ENCODE results near the gene FOXE3. TPM values are rescaled to one million over a fixed set of nuclear protein-coding genes. Genes with fewer than 3 reads are reported as not detected.

The FOXE3 gene
- total RNA-seq, 1 experiment from 2014 or later = 0.20 TPM

DNA sequence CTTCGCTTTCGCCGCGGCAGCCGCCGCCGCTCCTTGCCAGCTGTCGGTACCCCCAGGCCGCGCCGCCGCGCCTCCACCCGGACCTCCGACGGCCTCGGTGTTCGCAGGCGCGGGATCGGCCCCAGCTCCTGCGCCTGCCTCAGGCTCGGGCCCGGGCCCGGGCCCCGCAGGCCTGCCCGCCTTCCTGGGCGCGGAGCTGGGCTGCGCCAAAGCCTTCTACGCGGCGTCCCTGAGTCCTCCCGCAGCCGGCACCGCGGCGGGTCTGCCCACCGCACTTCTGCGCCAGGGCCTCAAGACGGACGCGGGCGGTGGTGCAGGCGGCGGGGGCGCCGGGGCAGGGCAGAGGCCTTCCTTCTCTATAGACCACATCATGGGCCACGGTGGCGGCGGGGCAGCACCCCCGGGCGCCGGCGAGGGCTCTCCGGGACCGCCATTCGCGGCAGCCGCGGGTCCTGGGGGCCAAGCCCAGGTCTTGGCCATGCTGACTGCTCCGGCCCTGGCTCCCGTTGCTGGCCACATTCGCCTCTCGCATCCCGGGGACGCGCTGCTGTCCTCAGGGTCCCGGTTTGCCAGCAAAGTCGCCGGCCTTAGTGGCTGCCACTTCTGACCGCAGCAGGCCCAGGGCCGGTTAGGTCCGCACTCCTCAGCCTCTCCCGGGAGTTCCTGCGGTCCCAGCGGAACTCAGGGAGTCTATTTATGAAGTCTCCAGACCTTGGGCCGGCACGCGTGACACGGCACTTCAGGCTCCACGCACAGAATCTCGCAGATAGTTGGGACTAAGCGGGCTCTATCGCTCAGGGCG, 23.1 kb downstream of the FOXE3 start:
- ATAC-seq = no peak
- no TSS peak for BruUV-seq (replicated peaks)
- no peaks in the 10 kb centered on the region for H3K36me3 ChIP-seq (ENCODE audit: control insufficient read depth in 1 of 2, insufficient read depth in 2 of 2, low read length in 2 of 2)
- no peak overlapping the region; the same call in 1 of the 2 replicates for H3K27ac ChIP-seq (ENCODE audit: low read depth, low read length)
- TF ChIP-seq ZFX (IDR thresholded peaks at IDR 0.05) = no peak
- TF ChIP-seq POLR2A (IDR thresholded peaks at IDR 0.05; ENCODE audit: borderline replicate concordance, extremely low read depth, insufficient read depth, insufficient read length) = no peak
- TF ChIP-seq, protein P1, sequence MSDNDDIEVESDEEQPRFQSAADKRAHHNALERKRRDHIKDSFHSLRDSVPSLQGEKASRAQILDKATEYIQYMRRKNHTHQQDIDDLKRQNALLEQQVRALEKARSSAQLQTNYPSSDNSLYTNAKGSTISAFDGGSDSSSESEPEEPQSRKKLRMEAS (IDR thresholded peaks at IDR 0.05) = no peak
- TF ChIP-seq, protein P2, sequence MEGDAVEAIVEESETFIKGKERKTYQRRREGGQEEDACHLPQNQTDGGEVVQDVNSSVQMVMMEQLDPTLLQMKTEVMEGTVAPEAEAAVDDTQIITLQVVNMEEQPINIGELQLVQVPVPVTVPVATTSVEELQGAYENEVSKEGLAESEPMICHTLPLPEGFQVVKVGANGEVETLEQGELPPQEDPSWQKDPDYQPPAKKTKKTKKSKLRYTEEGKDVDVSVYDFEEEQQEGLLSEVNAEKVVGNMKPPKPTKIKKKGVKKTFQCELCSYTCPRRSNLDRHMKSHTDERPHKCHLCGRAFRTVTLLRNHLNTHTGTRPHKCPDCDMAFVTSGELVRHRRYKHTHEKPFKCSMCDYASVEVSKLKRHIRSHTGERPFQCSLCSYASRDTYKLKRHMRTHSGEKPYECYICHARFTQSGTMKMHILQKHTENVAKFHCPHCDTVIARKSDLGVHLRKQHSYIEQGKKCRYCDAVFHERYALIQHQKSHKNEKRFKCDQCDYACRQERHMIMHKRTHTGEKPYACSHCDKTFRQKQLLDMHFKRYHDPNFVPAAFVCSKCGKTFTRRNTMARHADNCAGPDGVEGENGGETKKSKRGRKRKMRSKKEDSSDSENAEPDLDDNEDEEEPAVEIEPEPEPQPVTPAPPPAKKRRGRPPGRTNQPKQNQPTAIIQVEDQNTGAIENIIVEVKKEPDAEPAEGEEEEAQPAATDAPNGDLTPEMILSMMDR (IDR thresholded peaks at IDR 0.05 in 2 of 3, conservative IDR thresholded peaks at IDR 0.05 in 1 of 3; ENCODE audit: borderline replicate concordance in 1 of 3, insufficient read depth in 1 of 3, low read depth in 2 of 3, low read length in 2 of 3) = no peak
- TF ChIP-seq, protein P3, sequence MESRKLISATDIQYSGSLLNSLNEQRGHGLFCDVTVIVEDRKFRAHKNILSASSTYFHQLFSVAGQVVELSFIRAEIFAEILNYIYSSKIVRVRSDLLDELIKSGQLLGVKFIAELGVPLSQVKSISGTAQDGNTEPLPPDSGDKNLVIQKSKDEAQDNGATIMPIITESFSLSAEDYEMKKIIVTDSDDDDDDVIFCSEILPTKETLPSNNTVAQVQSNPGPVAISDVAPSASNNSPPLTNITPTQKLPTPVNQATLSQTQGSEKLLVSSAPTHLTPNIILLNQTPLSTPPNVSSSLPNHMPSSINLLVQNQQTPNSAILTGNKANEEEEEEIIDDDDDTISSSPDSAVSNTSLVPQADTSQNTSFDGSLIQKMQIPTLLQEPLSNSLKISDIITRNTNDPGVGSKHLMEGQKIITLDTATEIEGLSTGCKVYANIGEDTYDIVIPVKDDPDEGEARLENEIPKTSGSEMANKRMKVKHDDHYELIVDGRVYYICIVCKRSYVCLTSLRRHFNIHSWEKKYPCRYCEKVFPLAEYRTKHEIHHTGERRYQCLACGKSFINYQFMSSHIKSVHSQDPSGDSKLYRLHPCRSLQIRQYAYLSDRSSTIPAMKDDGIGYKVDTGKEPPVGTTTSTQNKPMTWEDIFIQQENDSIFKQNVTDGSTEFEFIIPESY (IDR thresholded peaks at IDR 0.05; ENCODE audit: extremely low read depth, insufficient replicate concordance, low read length) = no peak
- no peak for TF ChIP-seq SP1 (IDR thresholded peaks at IDR 0.05; ENCODE audit: low read depth)
- no peak for TF ChIP-seq ZNF274 (IDR thresholded peaks at IDR 0.05; ENCODE audit: low read depth, low read length)
- TF ChIP-seq ELF1 (IDR thresholded peaks at IDR 0.05; ENCODE audit: borderline replicate concordance, low read depth) = no peak
- no peak for TF ChIP-seq SIN3A (IDR thresholded peaks at IDR 0.05; ENCODE audit: low read depth)
- no peak for TF ChIP-seq EZH2 (IDR thresholded peaks at IDR 0.05)
- TF ChIP-seq, protein P4, sequence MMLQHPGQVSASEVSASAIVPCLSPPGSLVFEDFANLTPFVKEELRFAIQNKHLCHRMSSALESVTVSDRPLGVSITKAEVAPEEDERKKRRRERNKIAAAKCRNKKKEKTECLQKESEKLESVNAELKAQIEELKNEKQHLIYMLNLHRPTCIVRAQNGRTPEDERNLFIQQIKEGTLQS (IDR thresholded peaks at IDR 0.05) = no peak
- no peak for TF ChIP-seq CEBPB (IDR thresholded peaks at IDR 0.05; ENCODE audit: low read depth)
- TF ChIP-seq SRF (IDR thresholded peaks at IDR 0.05; ENCODE audit: low read depth) = no peak
- no peak for TF ChIP-seq YY1 (IDR thresholded peaks at IDR 0.05; ENCODE audit: extremely low read depth, insufficient replicate concordance, low read depth, low read length)
- no peak for TF ChIP-seq CBX3 (IDR thresholded peaks at IDR 0.05; ENCODE audit: low read depth)
- no peak for TF ChIP-seq EGR1 (IDR thresholded peaks at IDR 0.05; ENCODE audit: low read depth)
- TF ChIP-seq FOSL1 (IDR thresholded peaks at IDR 0.05; ENCODE audit: low read depth) = no peak
- H3K9me3 ChIP-seq (ENCODE audit: control insufficient read depth in 1 of 2, insufficient read depth in 1 of 2, low read depth in 1 of 2, low read length in 2 of 2) = no peaks in the 10 kb centered on the region
- no peak overlapping the region for H2AFZ ChIP-seq (ENCODE audit: low read depth, low read length, poor library complexity, severe bottlenecking)
- H3K27me3 ChIP-seq (ENCODE audit: insufficient read depth, low read length) = no peaks in the 10 kb centered on the region
- no peak for DNase-seq (ENCODE audit: low read depth, low spot score)
- H4K20me1 ChIP-seq (ENCODE audit: insufficient read depth) = no peaks in the 10 kb centered on the region
- H3K4me1 ChIP-seq (ENCODE audit: control insufficient read depth in 1 of 2, insufficient read depth in 2 of 2, low read length in 2 of 2) = peaks cover 3 to 9% of the 10 kb centered on the region in 2 experiments; a peak in 3 of 4 replicates
- POLR2A ChIA-PET = no interaction called here
- H3K79me2 ChIP-seq (ENCODE audit: insufficient read depth, low read length) = peaks cover 29% of the 10 kb centered on the region
- intact Hi-C loops (cut with micrococcal nuclease) = loop anchor here (5.0 kb wide), 1 partner anchor 183 kb away; no protein-coding TSS in a partner anchor
- CTCF ChIA-PET = interaction anchor here (2.1 to 4.2 kb wide), 2 partner anchors 271 to 279 kb away, joined by 9 to 75 read pairs; no protein-coding TSS in a partner anchor
- H3K4me2 ChIP-seq (ENCODE audit: low read length) = no peak overlapping the region
- H3K4me3 ChIP-seq (replicated peaks in 1 of 2; ENCODE audit: low read depth in 1 of 2, low read length in 2 of 2) = no peak overlapping the region
- H3K9me2 ChIP-seq (ENCODE audit: insufficient read depth) = no peaks in the 10 kb centered on the region
- RAD21 ChIA-PET (ENCODE audit: low non-redundant PET in 1 of 2, low total read pairs in 2 of 2, uncharacterized antibody in 2 of 2, unreplicated experiment in 2 of 2) = no interaction called here
- H3K9ac ChIP-seq (ENCODE audit: low read length) = no peak overlapping the region

All from HCT116 (cell line).